HFF-Myc (cell line): ENCODE data around the gene JOSD1.

ENCODE experiments used
- DNase-seq: peaks from one replicate; pipeline ENCODE4 v3.0.0-alpha.2; 2011; ENCODE audit warnings: low read depth; ENCODE audit errors: extremely low read depth
- H3K4me3 ChIP-seq: replicated peaks from 2 replicates; pipeline ENCODE4 v1.5.1; 2011; ENCODE audit warnings: low read depth, mild to moderate bottlenecking, control low read depth, low read length
- CTCF ChIP-seq: IDR thresholded peaks from 2 replicates; pipeline ENCODE4 v1.5.1; 2012; ENCODE audit warnings: mild to moderate bottlenecking, low read depth, low read length, control low read depth; ENCODE audit errors: missing control alignments

The JOSD1 gene

DNA sequence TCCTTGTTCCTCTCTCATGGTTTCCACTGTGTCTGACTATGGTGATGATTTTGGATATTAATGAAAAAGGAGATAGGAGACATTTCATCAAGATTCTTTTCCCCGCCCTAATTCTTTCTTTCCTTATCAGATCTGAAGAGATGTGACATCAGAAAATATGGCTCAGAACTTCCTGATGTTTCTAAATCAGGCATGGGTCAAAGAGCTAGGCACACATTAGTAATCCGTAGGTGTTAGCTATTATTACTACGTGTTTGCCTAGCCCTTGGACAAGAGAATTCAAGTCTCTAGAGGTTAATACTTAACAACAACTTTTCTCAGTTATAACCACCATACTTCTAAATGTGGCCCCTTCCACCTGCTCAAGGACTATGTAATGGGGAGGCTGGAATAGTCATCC is 5.8 kb downstream of the JOSD1 start:
- H3K4me3 ChIP-seq = no peak overlapping the region
- no peak for DNase-seq
- no peak for TF ChIP-seq CTCF

DNA sequence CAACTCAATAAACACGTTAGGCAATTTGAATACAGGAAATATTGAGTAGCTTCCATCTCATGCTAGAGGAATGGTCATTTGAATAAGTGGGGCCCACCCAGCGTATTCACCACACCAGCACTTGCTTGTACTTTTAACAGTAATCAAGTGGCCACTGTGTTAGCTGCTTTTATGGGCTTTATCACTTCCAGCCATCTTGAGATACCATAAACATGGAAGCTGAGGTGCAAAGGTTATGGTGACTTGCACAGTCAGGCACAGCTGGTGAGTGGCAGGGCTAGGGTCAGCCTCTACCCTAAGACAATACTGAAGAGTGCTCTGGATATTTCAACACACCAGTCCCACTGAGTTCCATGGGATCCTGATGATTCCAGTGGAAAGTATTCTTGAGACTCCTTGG is 6.7 kb downstream of the JOSD1 start:
- no peak for DNase-seq
- H3K4me3 ChIP-seq = no peak overlapping the region
- TF ChIP-seq CTCF = no peak

DNA sequence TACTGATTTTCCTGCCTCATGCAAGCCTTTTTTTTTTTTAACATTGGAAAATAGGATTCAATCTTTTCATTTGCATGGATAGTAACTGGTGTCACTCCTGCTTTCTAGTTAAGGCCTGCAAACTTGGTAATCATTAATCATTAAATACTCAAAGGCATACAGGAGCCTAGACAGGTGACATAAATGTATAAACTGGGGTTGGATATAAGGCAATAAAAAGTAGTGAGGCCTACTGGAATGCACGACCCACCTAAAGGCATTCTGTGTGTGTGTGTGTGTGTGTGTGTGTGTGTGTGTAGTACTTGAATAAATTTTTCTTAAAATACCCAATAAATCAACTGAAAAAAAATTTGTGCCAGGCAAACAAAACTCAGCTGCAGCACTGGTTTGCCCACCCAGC is 11.1 kb downstream of the JOSD1 start:
- DNase-seq = no peak
- no peak overlapping the region for H3K4me3 ChIP-seq
- no peak for TF ChIP-seq CTCF

DNA sequence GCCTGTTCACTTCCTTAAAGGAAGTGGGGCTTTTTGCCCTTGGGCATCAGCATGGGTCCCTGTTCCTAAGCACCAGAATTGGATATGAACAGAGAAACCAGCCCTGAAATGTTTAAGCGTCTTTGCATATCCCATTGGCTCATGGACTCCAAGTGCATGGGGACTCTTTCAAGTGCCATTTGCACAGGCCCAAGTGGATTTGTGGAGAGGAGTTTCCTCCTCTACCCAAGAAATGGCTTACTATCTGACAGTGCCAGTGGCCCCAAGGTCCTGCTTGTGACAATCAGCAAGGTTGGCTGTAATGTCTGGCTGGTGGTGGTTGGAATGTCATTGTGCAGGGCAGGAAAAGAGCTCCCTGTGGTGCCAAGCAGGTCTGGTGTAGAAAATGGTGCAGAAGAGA is 15.0 kb downstream of the JOSD1 start:
- H3K4me3 ChIP-seq = no peak overlapping the region
- TF ChIP-seq CTCF = no peak
- no peak for DNase-seq

DNA sequence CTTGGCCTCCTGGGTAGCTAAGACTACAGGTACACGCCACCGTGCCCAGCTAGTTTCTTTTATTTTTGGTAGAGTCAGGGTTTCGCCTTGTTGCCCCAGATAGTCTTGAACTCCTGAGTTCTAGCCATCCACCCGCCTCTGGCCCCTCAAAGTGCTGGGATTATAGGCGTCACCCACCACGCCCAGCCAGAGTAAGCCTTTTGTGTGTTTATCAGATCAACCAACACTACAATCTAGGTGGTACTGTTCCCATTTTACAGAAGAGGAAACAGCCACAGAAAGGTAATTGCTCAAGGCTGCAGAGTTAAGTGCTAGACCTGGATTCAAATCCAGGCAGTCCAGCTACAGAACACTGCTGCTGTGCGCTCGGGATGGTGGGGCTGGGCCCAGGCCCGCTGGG is 15.8 kb downstream of the JOSD1 start:
- DNase-seq = no peak
- no peak for TF ChIP-seq CTCF
- no peak overlapping the region for H3K4me3 ChIP-seq

DNA sequence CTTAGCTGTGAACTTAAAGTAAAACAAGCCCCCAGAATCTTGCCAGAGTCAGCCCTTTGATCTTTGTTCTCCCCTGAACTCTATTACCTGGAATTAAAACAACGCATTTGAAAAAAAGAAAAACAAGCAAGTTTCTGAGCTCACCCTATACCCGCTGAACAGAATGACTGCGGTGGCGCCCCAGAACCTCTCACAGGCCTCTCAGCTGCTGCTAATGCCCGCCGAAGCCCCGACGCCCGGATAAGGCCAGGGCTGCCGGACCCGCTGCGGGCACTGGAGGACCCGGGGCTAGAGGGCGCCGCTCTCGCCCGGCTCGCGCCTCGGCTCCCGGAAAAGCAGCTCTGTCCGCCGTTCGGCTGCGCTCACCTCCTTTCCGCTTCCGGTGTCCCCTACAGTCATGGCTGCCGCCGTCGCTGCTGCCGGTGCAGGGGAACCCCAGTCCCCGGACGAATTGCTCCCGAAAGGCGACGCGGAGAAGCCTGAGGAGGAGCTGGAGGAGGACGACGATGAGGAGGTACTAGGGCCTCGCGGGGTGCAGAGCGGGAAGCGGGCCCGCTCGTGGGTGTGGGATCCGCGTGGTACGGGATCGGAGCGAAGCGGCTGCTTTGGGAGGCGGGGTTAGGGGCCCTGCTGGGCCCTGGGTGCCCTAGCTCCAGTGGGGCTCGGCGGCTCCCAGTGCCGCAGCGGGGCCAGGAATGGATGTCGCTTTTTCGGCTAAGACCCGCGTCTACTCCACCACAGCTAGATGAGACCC is 19.0 kb downstream of the JOSD1 start, which contains the start of gene TOMM22:
TOMM22 (plus strand) TSS at position 376 of the 754 bp plus-strand sequence; CDS start at position 398, 22 bp downstream.
- TF ChIP-seq CTCF = peak; percentile 63
- H3K4me3 ChIP-seq = peak within 1 kb of the TSS; percentile 100
- DNase-seq = peak; percentile 56

DNA sequence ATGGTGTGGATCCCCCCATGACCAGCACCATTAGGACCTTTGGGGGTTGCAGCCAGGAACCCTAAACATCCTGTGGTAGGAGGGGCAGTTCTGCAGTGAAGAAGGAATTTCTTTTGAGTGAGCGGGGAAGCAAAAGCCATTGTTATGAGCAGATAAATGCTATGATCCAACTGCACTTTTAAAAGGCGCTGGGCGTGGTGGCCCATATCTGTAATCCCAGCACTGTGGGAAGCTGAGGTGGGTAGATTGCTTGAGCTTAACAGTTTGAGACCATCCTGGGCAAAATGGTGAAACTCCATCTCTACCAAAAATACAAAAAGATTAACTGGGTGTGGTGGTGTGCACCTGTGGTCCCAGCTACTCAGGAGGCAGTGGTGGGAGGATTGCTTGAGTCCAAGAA is 24.9 kb downstream of the JOSD1 start:
- TF ChIP-seq CTCF = no peak
- no peak overlapping the region for H3K4me3 ChIP-seq
- DNase-seq = no peak
